ENCODE data around the gene KIF5C. TPM values are rescaled to one million over a fixed set of nuclear protein-coding genes. Genes with fewer than 3 reads are reported as not detected.

The KIF5C gene
- total and polyA plus RNA-seq, 2 donors (not counting 1 experiment from before 2014, with no cell fraction given), result 0.09 to 0.17 TPM

DNA sequence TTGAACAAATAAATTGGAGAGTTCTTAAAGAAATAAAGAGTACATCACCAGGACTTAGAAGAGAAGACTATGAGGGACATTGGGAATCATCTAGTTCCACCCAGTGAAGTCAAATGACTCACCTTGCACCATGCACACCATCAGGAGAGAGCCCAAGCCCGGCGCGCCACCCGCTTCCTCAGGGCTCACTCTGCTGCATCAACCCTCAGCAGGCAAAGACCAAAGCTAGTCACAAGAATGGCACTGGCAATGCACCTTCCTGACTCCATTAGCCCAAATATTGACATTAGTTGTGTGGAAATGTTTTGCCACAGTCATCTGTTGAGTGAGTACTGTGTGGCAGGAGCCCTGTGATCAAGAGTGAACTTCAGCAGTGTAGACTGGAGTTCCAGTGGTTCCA is 156.4 kb downstream of the KIF5C start:
- no peak overlapping the region for H3K9ac ChIP-seq (ENCODE audit: insufficient read depth, low read length)
- no peaks in the 10 kb centered on the region for H3K4me1 ChIP-seq (ENCODE audit: control insufficient read depth, extremely low read depth, insufficient read depth, low read length)
- H4K20me1 ChIP-seq (ENCODE audit: control insufficient read depth, extremely low read depth, insufficient read depth, low read length), result no peaks in the 10 kb centered on the region
- DNase-seq (ENCODE audit: low read depth in 2 of 2), result no peak
- H3K4me2 ChIP-seq (ENCODE audit: extremely low read depth, insufficient read depth, low read length), result no peak overlapping the region
- no peaks in the 10 kb centered on the region for H3K9me3 ChIP-seq (ENCODE audit: control insufficient read depth, insufficient read depth, low read depth, low read length)
- H3K79me2 ChIP-seq (ENCODE audit: control insufficient read depth, insufficient read depth, low read length), result no peaks in the 10 kb centered on the region
- no peak overlapping the region for H2AFZ ChIP-seq (ENCODE audit: low read length)
- no peak overlapping the region for H3K4me3 ChIP-seq (replicated peaks in 1 of 4; ENCODE audit: control extremely low read depth in 1 of 4, insufficient read depth in 1 of 4, low read depth in 3 of 4, low read length in 4 of 4)
- no peak overlapping the region for H3K27ac ChIP-seq (ENCODE audit: insufficient read depth, low read length)
- H3K36me3 ChIP-seq (ENCODE audit: control insufficient read depth, insufficient read depth, low read length), result no peaks in the 10 kb centered on the region
- TF ChIP-seq EZH2 (IDR thresholded peaks at IDR 0.05; ENCODE audit: low read length, missing control alignments), result no peak
- TF ChIP-seq, protein P1, sequence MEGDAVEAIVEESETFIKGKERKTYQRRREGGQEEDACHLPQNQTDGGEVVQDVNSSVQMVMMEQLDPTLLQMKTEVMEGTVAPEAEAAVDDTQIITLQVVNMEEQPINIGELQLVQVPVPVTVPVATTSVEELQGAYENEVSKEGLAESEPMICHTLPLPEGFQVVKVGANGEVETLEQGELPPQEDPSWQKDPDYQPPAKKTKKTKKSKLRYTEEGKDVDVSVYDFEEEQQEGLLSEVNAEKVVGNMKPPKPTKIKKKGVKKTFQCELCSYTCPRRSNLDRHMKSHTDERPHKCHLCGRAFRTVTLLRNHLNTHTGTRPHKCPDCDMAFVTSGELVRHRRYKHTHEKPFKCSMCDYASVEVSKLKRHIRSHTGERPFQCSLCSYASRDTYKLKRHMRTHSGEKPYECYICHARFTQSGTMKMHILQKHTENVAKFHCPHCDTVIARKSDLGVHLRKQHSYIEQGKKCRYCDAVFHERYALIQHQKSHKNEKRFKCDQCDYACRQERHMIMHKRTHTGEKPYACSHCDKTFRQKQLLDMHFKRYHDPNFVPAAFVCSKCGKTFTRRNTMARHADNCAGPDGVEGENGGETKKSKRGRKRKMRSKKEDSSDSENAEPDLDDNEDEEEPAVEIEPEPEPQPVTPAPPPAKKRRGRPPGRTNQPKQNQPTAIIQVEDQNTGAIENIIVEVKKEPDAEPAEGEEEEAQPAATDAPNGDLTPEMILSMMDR (conservative IDR thresholded peaks at IDR 0.05 in 1 of 2, IDR thresholded peaks at IDR 0.05 in 1 of 2; ENCODE audit: low read depth in 1 of 2, low read length in 2 of 2), result no peak
- H3K27me3 ChIP-seq (ENCODE audit: control insufficient read depth, insufficient read depth, low read length), result peaks cover 6% of the 10 kb centered on the region

DNA sequence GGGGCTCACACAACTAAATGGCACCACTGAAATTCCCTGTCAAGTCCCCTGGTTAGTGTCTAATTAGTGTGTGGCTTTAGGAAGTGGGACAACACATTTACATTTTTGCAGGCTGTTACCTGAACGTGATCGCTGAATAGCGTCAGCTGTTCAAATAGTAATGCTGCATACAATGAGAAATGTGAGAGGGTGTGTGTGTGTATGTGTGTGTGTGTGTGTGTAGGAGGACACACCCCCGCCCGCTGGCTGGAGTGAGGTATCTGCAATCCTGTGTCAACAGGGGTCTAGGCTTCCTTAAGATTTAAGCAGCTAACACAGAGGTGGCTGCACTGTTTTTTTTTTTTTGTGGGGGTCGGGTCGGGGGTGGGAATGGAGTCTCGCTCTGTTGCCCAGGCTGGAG is 158.7 kb downstream of the KIF5C start:
- Histone ChIP-seq H4K20me1 (ENCODE audit: control insufficient read depth, extremely low read depth, insufficient read depth, low read length) (no peaks in the 10 kb centered on the region), H3K9me3 (ENCODE audit: control insufficient read depth, insufficient read depth, low read depth, low read length) (no peaks in the 10 kb centered on the region), H3K79me2 (ENCODE audit: control insufficient read depth, insufficient read depth, low read length) (no peaks in the 10 kb centered on the region), H3K4me2 (ENCODE audit: extremely low read depth, insufficient read depth, low read length) (no peak overlapping the region), H3K4me3 (replicated peaks in 1 of 4; ENCODE audit: control extremely low read depth in 1 of 4, insufficient read depth in 1 of 4, low read depth in 3 of 4, low read length in 4 of 4) (no peak overlapping the region), H3K27me3 (ENCODE audit: control insufficient read depth, insufficient read depth, low read length) (peaks cover 23% of the 10 kb centered on the region), H3K36me3 (ENCODE audit: control insufficient read depth, insufficient read depth, low read length) (no peaks in the 10 kb centered on the region), H3K4me1 (ENCODE audit: control insufficient read depth, extremely low read depth, insufficient read depth, low read length) (no peaks in the 10 kb centered on the region), H3K9ac (ENCODE audit: insufficient read depth, low read length) (no peak overlapping the region), H2AFZ (ENCODE audit: low read length) (no peak overlapping the region), H3K27ac (ENCODE audit: insufficient read depth, low read length) (no peak overlapping the region)
- no peak for DNase-seq (ENCODE audit: low read depth in 2 of 2)
- TF ChIP-seq, protein P1 (conservative IDR thresholded peaks at IDR 0.05 in 1 of 2, IDR thresholded peaks at IDR 0.05 in 1 of 2; ENCODE audit: low read depth in 1 of 2, low read length in 2 of 2), result no peak
- TF ChIP-seq EZH2 (IDR thresholded peaks at IDR 0.05; ENCODE audit: low read length, missing control alignments), result no peak

DNA sequence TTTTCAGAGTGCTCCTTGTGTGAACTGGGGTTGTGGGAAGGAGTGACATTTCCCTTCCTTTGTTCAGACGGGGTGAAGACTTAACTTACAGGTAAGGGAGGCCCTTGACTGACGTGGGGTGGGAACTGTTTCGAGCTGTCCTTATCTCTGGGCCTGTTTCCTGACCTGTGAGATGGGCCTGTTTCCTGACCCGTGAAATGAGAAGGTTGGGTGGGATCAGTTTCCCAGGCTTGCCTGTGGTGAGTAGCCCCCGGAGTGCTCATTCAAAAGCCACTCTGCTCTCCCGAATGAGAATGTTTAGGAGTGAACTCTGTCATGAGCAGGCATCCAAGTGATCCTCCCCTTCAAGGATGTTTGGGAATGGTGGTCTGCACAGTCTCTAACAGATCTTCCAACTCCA is 159.4 kb downstream of the KIF5C start:
- no peaks in the 10 kb centered on the region for H4K20me1 ChIP-seq (ENCODE audit: control insufficient read depth, extremely low read depth, insufficient read depth, low read length)
- no peaks in the 10 kb centered on the region for H3K9me3 ChIP-seq (ENCODE audit: control insufficient read depth, insufficient read depth, low read depth, low read length)
- DNase-seq (ENCODE audit: low read depth in 2 of 2), result no peak
- no peak overlapping the region for H2AFZ ChIP-seq (ENCODE audit: low read length)
- no peak for TF ChIP-seq EZH2 (IDR thresholded peaks at IDR 0.05; ENCODE audit: low read length, missing control alignments)
- TF ChIP-seq, protein P1 (conservative IDR thresholded peaks at IDR 0.05 in 1 of 2, IDR thresholded peaks at IDR 0.05 in 1 of 2; ENCODE audit: low read depth in 1 of 2, low read length in 2 of 2), result no peak
- no peak overlapping the region for H3K27ac ChIP-seq (ENCODE audit: insufficient read depth, low read length)
- H3K4me2 ChIP-seq (ENCODE audit: extremely low read depth, insufficient read depth, low read length), result no peak overlapping the region
- peaks cover 29% of the 10 kb centered on the region for H3K27me3 ChIP-seq (ENCODE audit: control insufficient read depth, insufficient read depth, low read length)
- no peaks in the 10 kb centered on the region for H3K36me3 ChIP-seq (ENCODE audit: control insufficient read depth, insufficient read depth, low read length)
- no peak overlapping the region for H3K4me3 ChIP-seq (replicated peaks in 1 of 4; ENCODE audit: control extremely low read depth in 1 of 4, insufficient read depth in 1 of 4, low read depth in 3 of 4, low read length in 4 of 4)
- H3K9ac ChIP-seq (ENCODE audit: insufficient read depth, low read length), result no peak overlapping the region
- H3K79me2 ChIP-seq (ENCODE audit: control insufficient read depth, insufficient read depth, low read length), result no peaks in the 10 kb centered on the region
- no peaks in the 10 kb centered on the region for H3K4me1 ChIP-seq (ENCODE audit: control insufficient read depth, extremely low read depth, insufficient read depth, low read length)

All from fibroblast of lung (primary cell).